K562 (cell line): ENCODE measurements around the gene GAL3ST1. TPM values are rescaled to one million over a fixed set of nuclear protein-coding genes. Genes with fewer than 3 reads are reported as not detected.

Experiments used
- BRCA1 ChIP-seq, 2 experiments: fragments of 450-650 bp in 1 of 2; sonication (generic) in 1 of 2; formaldehyde crosslinking in 1 of 2; IDR thresholded peaks; 2 replicates each; pipeline versions ENCODE4 v1.5.0 to v1.6.1; 2017 to 2020; ENCODE audit warnings: mild to moderate bottlenecking in 1 of 2, missing genetic modification reagents in 1 of 2
- CBX5 ChIP-seq: IDR thresholded peaks from 2 replicates; pipeline ENCODE4 v1.6.1; 2014; ENCODE audit warnings: low read depth, borderline replicate concordance
- CHAMP1 ChIP-seq: fragments of 450-650 bp; IDR thresholded peaks from 2 replicates; pipeline ENCODE4 v1.6.1; 2016; ENCODE audit warnings: mild to moderate bottlenecking
- ERF ChIP-seq: fragments of 450-650 bp; formaldehyde crosslinking; IDR thresholded peaks from 2 replicates; pipeline ENCODE4 v1.4.0; 2020; ENCODE audit warnings: mild to moderate bottlenecking, mixed read lengths
- HEY1 ChIP-seq: fragments of 250-450 bp; sonication (Bioruptor Pico); IDR thresholded peaks from 2 replicates; pipeline ENCODE4 v1.5.0; 2020; ENCODE audit warnings: mild to moderate bottlenecking, moderate library complexity, borderline replicate concordance
- HMG20B ChIP-seq: fragments of 250-450 bp; sonication (Bioruptor Pico); IDR thresholded peaks from 2 replicates; pipeline ENCODE4 v1.5.0; 2021; ENCODE audit warnings: mild to moderate bottlenecking
- MYNN ChIP-seq, 2 experiments: sonication (generic); formaldehyde crosslinking in 1 of 2; IDR thresholded peaks; 2 replicates each; pipeline versions ENCODE4 v1.5.0 to v1.6.1; 2016 to 2020; ENCODE audit warnings: antibody characterized with exemption in 1 of 2, missing genetic modification reagents in 1 of 2
- NR1H2 ChIP-seq: sonication (generic); formaldehyde crosslinking; IDR thresholded peaks from 2 replicates; pipeline ENCODE4 v1.4.0; 2020; ENCODE audit warnings: mild to moderate bottlenecking, missing genetic modification reagents
- SOX6 ChIP-seq: fragments of 450-650 bp; IDR thresholded peaks from 2 replicates; pipeline ENCODE4 v1.6.1; 2014; ENCODE audit warnings: mild to moderate bottlenecking
- ZC3H8 ChIP-seq: fragments of 450-650 bp; IDR thresholded peaks from 2 replicates; pipeline ENCODE4 v1.6.1; 2017
- ZNF12 ChIP-seq: sonication (generic); formaldehyde crosslinking; IDR thresholded peaks from 2 replicates; pipeline ENCODE4 v1.4.0; 2020; ENCODE audit warnings: mild to moderate bottlenecking, missing genetic modification reagents
- ZNF318 ChIP-seq, 2 experiments: fragments of 450-650 bp; IDR thresholded peaks; 2 replicates each; pipeline ENCODE4 v1.6.1; 2016; ENCODE audit warnings: mild to moderate bottlenecking in 2 of 2, borderline replicate concordance in 1 of 2, low read depth in 1 of 2, moderate library complexity in 1 of 2
- ZNF384 ChIP-seq: IDR thresholded peaks from 2 replicates; pipeline ENCODE4 v1.6.1; 2012; ENCODE audit warnings: low read depth, low read length, improper control_type of control experiment
- ZNF586 ChIP-seq: fragments of 450-650 bp; formaldehyde crosslinking; conservative IDR thresholded peaks from 2 replicates; pipeline ENCODE4 v1.4.0; 2020; ENCODE audit warnings: mild to moderate bottlenecking, moderate library complexity
- polyA plus RNA-seq, 8 experiments: library from polyadenylated mRNA; depleted of rRNA in 4 of 8; stranded (reverse) in 5 of 8; unstranded in 3 of 8; fragments of >200 nt; fragmentation: Nextera tagmentation in 2 of 8; fragmentation: Illumina TruSeq in 1 of 8; extraction: Ambion mirVana in 2 of 8; extraction: Trizol in 1 of 8; gene quantifications; 2 replicates each; pipeline versions ENCODE4 v1.2.1 to v1.2.3, GENCODE V29; 2011 to 2014; ENCODE audit warnings: inconsistent platforms in 1 of 8, missing spikeins in 1 of 8
- total RNA-seq, 7 experiments: library from RNA; depleted of rRNA in 6 of 7; stranded (reverse); fragments of >200 nt in 6 of 7; fragmentation: Illumina TruSeq in 2 of 7; extraction: Trizol in 2 of 7; gene quantifications; 2 replicates each; pipeline versions ENCODE4 v1.2.1 to v1.2.3, GENCODE V29; 2011 to 2021; ENCODE audit warnings: low replicate concordance in 1 of 7

The GAL3ST1 gene
- total and polyA plus RNA-seq, 9 of the 15 experiments (the other 6 are each of a cell fraction or from before 2014, with no cell fraction given) = 0.03 to 1.9 (median 0.33) TPM; not detected in 1

GRCh38 chr22:30591588-30592359 is 17.3 kb upstream of the GAL3ST1 start, which contains the start of gene PES1 (continued):
- TF ChIP-seq CBX5 (no peak), BRCA1 (IDR thresholded peaks at IDR 0.05) (no peak), BRCA1 (CRISPR knock-in tag; IDR thresholded peaks at IDR 0.05) (no peak), NR1H2 (CRISPR knock-in tag) (no peak), ZNF318 (IDR thresholded peaks at IDR 0.05; ENCODE audit: borderline replicate concordance in 1 of 2, low read depth in 1 of 2) (no peak), MYNN (IDR thresholded peaks at IDR 0.05) (peak; percentile 100), MYNN (CRISPR knock-in tag; IDR thresholded peaks at IDR 0.05) (peak; percentile 98), ZC3H8 (no peak), ERF (no peak), HMG20B (CRISPR knock-in tag) (no peak), SOX6 (no peak), ZNF586 (no peak), CHAMP1 (no peak), HEY1 (CRISPR knock-in tag) (no peak), ZNF12 (CRISPR knock-in tag) (no peak), ZNF384 (no peak)
